Thyroid gland (tissue), 4 donors: ENCODE data around the gene FGF22.

Experiments used
- CTCF ChIP-seq, 6 experiments: fragments of 200-600 bp in 3 of 6; fragments of 450-650 bp in 3 of 6; sonication (generic) in 3 of 6; IDR thresholded peaks; one replicate each; pipeline ENCODE4 v1.5.1; 2016 to 2019; ENCODE audit warnings: antibody characterized with exemption in 6 of 6, mild to moderate bottlenecking in 2 of 6, inconsistent platforms in 1 of 6, moderate library complexity in 1 of 6
- POLR2A ChIP-seq, 2 donors: fragments of 450-650 bp; IDR thresholded peaks; one replicate each; pipeline ENCODE4 v1.6.1; 2017; ENCODE audit warnings: antibody characterized with exemption in 2 of 2, mild to moderate bottlenecking in 2 of 2, moderate library complexity in 1 of 2

DNA sequence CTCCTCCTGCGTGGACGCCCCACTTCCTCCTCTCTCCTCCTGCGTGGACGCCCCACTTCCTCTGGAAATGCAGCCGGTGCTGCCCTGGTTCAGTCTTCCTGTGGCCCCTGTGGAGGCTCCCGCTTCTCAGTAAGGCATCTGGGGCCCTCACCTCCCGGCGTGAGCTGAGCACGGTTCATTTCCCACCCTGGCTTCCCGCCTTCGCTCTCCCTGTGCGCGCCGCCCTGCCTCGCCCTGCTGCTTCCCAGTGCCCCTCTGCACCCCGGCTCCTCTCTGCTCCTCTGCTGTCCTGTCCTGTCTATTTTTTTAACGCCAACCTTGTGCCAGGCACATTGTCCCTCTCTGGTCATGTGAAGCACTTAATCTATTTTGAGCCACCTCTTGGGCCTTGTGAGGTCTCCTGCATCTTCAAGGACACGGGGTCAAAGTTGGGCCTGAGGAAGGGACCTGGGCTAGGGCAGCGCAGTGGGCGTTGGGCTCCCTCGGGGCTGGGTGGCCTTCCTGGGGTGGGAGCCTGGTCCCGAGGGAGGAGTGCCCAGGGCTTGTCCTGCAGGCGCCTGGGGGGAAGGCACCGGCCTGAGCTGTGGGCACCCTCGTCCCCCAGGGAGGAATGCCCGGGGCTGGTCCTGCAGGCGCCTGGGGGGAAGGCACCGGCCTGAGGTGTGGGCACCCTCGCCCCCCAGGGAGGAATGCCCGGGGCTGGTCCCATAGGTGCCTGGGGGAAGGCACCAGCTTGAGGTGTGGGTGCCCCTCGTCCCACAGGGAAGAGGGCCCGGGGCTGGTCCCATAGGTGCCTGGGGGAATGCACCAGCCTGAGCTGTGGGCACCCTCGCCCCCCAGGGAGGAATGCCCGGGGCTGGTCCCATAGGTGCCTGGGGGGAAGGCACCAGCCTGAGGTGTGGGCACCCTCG, 37.0 kb upstream of the FGF22 start:
- no peak for TF ChIP-seq CTCF (IDR thresholded peaks at IDR 0.05)
- no peak for TF ChIP-seq POLR2A (IDR thresholded peaks at IDR 0.05)
